Activated naive CD4-positive, alpha-beta T cell (primary cell): ENCODE measurements around the gene CCDC183.

Experiments
- DNase-seq, 4 experiments: peaks; one replicate each; lab custom pipeline; 2025; lab: John Stamatoyannopoulos, UW

Gene CCDC183

DNA sequence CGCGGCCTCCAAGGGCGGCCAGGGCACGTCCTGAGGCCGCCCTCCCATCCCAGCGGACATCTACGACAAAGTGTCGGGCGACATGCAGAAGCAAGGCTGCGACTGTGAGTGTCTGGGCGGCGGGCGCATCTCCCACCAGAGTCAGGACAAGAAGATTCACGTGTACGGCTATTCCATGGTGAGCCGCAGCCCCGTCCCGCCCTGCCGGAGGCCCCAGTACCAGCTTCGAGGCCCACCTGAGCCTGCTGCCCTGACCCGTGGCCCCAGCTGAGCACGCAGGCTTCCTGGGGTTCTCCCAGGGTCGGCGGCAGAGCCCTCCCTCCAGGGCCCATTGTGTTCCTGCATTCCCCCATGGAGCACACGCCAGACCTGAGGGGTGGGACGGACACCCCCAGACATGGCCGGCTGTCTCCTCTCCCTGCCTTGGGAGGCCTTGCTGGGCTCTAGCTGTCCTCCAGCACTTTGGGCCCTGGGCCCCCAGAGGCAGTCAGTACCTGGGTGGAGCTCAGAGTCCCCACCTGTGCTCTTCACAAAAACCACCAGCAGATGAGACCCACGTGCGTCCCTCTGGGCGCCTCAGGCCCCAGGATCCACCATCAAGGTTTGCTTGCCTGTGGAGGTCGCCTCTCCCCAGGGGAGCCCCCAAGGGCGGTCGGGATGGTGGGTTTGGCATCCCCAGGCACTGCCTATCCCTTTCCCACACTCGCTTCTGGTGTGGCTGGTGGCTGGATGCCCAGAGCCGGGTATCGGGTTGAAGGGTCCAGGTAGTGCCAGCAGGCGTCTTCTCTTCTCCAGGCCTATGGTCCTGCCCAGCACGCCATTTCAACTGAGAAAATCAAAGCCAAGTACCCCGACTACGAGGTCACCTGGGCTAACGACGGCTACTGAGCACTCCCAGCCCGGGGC, 54.1 kb downstream of the CCDC183 start:
- no peak for DNase-seq

DNA sequence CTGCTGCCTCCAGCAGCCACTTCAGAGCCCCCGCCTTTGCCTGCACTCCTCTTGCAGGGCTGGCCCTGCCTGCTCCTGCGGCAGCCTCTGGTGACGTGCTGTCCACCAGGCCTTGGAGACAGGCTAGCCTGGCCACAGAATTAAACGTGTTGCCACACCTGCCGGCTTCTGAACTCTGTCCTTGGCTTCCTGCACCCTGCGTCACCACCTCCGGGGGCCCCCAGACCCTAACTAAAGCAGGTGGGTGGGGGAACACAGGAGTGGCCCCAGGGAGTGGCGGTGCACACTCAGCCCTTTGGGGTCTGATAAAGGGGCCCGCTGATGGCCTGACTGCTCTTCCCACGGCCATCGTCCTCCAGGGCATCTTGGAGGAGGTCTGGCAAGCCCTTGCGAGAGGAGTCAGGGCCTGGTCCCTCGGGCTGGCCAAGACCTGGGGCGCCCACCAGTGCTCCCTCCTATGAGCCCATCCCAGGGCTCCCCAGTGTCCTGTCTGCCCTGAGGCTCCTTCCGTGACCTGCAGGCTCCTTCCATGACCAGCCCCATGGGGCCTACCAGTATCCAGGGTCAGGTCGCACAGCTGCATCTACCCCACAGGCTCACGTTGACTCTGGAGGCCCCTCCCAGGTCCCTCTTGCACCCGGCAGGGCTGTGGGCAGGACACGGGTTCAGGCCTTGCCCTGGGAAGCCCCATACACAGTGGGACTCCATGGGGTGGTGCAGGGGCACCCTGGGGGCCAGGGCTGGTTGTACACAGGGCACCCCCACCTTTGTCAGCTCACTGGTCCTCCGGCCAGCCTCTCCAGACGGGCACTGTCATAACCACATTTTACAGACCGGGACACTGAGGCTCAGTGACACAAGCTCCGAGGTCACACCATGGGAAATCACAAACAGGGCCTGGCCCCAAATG, 55.0 kb downstream of the CCDC183 start:
- DNase-seq: no peak

DNA sequence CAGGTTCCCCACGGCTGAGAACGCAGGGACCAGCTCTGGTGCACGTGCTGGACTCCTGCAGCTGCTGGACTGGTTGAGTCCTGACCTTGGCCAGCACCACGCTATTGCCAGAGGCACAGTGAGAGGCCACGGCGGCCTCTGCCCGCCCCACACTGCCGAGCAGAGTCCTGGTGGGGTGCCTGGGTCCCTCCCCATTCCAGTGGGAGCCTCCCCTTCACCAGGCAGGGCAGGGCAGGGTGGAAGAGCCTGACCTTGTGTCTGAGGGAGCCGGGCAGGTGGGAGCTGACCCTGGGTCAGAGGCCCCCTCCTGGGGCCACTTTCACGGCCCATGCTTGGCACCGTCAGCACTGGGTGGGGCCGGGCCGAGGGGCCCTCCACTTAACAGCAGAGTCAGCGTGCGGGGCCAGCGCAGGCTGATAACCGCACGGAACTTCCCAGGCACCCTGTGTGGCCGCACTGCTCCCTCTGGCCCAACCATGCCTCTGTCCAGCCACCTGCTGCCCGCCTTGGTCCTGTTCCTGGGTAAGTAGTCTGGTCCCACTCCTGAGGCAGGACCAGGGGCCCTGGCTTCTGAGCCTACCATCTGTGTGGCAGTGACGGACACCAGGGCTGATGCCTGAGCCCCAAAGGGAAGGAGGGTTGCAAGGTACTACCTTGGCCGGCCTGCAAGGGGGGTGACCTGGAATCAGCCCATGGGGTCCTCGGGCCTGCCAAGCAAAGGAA, 56.0 kb downstream of the CCDC183 start, which contains the start of gene MAMDC4:
MAMDC4 (plus strand) TSS at position 406 of the 723 bp plus-strand sequence; CDS start at position 477, 71 bp downstream.
- no peak for DNase-seq

DNA sequence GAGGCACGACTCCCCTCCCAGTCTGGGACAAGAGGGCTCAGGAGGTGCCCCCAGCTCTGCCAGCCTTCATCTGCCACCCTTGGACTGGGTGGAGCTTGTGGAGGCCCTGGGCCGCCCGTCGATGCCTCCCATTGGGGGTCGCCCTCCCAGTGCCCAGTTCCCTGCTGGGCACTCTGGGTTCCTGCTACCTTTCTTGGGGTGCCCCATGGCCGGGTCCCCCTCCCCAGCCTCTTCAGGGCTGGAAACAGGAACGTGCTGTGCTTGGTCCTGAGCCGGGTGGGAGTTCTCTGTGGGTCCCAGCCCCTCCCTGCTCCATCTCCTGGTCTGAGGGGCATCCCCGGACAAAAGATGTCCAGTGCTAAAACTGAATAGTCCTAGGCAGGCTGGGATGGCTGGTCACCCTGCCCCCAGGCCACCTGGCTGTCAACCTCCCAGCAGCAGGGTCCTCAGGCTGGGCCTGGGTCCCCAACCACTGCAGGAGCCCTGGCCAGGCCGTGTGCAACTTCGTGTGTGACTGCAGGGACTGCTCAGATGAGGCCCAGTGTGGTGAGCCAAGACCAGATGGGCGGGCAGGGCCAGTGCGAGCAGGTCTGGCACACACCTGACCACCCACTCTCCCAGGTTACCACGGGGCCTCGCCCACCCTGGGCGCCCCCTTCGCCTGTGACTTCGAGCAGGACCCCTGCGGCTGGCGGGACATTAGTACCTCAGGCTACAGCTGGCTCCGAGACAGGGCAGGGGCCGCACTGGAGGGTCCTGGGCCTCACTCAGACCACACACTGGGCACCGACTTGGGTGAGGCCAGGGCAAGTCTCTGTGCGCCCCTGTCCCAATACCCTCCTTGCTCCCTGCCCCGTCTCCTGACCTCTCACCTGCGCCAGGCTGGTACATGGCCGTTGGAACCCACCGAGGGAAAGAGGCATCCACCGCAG, 56.8 kb downstream of the CCDC183 start:
- DNase-seq: no peak

DNA sequence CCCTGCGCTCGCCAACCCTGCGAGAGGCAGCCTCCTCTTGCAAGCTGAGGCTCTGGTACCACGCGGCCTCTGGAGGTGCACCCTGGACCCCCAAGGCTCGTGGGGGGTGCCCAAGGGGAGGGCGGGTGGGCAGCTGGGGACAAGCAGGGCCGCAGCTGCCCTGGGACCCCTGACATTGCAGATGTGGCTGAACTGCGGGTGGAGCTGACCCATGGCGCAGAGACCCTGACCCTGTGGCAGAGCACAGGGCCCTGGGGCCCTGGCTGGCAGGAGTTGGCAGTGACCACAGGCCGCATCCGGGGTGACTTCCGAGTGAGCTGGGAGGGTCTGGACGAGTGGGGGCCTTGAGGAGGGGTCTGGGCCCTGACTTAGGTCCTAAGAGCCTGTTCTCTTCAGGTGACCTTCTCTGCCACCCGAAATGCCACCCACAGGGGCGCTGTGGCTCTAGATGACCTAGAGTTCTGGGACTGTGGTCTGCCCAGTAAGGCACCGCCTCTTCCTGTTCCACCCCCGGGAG, 57.5 kb downstream of the CCDC183 start:
- no peak for DNase-seq

DNA sequence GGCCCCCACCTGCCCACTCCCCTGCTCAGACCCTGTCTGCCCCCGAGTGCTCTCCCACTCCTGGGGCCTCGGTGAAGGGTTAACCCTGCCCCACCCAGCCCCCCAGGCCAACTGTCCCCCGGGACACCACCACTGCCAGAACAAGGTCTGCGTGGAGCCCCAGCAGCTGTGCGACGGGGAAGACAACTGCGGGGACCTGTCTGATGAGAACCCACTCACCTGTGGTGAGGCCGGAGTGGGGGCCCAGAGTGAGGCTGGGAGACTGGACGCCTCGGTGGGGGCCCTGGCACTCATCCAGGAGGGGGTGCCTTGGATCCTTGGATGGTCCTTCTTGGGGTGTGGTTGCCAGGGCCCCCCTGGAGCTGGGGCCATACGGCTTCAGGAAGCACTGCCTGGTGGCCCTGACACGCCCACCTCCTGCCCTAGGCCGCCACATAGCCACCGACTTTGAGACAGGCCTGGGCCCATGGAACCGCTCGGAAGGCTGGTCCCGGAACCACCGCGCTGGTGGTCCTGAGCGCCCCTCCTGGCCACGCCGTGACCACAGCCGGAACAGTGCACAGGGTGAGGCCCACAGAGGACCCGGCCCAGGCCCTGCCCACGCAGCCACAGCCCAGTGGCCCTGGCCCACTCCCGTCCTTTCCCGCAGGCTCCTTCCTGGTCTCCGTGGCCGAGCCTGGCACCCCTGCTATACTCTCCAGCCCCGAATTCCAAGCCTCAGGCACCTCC, 58.1 kb downstream of the CCDC183 start:
- no peak for DNase-seq

DNA sequence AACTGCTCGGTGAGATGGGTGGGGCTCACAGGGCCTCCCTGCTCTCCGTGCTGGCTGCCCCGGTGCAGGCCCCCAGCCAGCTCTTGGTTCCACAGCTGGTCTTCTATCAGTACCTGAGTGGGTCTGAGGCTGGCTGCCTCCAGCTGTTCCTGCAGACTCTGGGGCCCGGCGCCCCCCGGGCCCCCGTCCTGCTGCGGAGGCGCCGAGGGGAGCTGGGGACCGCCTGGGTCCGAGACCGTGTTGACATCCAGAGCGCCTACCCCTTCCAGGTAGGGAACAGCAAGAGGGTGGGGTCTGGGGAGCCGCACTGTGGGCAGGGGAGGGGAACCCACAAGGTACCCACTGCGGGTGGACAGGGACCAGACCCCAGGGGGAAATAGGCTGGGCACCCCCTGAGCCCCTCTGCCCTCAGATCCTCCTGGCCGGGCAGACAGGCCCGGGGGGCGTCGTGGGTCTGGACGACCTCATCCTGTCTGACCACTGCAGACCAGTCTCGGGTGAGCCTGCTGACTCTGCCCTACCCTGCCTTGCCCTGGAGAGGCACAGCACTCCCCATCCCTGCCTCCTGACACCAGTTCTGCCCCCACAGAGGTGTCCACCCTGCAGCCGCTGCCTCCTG, 58.8 kb downstream of the CCDC183 start:
- DNase-seq: no peak

DNA sequence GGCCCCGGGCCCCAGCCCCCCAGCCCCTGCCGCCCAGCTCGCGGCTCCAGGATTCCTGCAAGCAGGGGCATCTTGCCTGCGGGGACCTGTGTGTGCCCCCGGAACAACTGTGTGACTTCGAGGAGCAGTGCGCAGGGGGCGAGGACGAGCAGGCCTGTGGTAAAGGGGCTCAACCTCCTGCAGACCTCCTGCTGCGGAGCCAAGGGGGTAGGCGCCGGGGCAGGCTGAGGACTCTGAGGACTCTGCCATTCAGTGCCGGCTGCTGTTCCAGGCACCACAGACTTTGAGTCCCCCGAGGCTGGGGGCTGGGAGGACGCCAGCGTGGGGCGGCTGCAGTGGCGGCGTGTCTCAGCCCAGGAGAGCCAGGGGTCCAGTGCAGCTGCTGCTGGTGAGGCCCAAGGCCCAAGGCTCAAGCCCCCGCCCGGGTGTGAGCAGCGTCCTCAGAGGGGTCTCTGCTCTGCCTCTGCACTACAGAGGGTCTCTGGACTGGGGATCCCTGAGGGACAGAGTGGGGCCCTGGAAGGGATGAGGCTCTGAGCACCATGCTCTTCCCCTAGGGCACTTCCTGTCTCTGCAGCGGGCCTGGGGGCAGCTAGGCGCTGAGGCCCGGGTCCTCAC, 59.4 kb downstream of the CCDC183 start:
- no peak for DNase-seq

DNA sequence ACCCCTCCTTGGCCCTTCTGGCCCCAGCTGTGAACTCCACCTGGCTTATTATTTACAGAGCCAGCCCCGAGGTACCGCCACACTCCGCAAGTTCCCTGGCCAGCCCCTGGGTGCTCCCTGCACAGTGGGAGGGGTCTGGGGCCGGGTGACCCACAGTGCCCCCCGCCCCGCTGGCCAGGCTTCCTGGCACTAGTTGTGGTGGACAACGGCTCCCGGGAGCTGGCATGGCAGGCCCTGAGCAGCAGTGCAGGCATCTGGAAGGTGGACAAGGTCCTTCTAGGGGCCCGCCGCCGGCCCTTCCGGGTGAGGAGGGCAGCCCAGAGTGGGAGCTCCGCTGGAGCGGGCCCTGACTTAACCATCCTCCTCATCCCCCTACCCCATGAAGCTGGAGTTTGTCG, 59.9 kb downstream of the CCDC183 start:
- no peak for DNase-seq

DNA sequence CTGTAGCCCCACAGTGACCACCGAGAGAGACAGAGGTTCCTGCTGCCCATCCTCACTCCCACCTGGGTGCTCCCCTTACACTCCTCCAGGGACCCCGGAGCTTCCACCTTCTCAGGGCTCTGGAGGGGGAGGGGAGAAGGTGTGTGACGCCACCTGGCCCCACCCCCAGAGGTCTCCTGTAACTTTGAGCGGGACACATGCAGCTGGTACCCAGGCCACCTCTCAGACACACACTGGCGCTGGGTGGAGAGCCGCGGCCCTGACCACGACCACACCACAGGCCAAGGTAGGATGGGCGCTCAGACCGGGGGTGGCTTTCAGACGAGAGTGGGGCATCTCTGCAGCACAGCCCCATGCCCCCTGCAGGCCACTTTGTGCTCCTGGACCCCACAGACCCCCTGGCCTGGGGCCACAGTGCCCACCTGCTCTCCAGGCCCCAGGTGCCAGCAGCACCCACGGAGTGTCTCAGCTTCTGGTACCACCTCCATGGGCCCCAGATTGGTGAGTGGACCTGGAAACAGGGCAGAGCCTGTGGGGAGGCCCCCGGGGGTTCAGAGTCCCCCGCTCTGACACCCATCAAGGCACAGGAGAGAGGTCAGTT, 60.5 kb downstream of the CCDC183 start:
- no peak for DNase-seq

DNA sequence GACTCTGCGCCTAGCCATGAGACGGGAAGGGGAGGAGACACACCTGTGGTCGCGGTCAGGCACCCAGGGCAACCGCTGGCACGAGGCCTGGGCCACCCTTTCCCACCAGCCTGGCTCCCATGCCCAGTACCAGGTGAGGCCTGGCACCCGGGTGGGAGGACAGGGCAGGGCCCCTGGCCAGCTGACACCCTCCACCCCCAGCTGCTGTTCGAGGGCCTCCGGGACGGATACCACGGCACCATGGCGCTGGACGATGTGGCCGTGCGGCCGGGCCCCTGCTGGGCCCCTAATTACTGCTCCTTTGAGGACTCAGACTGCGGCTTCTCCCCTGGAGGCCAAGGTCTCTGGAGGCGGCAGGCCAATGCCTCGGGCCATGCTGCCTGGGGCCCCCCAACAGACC, 61.0 kb downstream of the CCDC183 start:
- DNase-seq: no peak
